HG03045 (cell line): ENCODE measurements around the gene BEND6.

ENCODE experiments used
- ATAC-seq: cut with Tn5 transposase; IDR thresholded peaks from one replicate; pipeline ENCODE4 v1.9.1; 2021; ENCODE audit warnings: mild to moderate bottlenecking, moderate library complexity; ENCODE audit not compliant: unreplicated experiment

Gene BEND6

GRCh38 chr6:56940463-56940862, 14.4 kb upstream of the BEND6 start:
- ATAC-seq: no peak

GRCh38 chr6:56940977-56941376, 13.9 kb upstream of the BEND6 start:
- no peak for ATAC-seq

DNA sequence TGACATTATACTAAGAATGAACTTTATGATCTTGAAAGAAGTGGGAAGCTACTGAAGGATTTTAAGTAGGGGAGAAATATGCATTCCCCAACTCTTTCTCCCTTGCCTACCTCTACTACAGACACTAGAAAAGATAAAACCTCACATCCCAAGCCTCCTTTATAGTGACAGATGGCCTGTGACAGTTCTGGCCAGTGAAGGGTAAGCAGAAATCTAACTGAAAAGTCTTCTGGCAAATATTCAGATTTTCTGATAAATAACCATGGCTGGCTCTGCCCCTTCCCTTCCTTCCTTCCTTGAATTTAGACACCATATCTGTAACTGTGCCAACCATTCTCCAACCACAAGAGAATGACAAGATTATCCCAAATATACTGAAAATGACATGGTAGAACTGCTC, 10.2 kb upstream of the BEND6 start:
- no peak for ATAC-seq

GRCh38 chr6:56946368-56946767, 8.5 kb upstream of the BEND6 start:
- no peak for ATAC-seq

GRCh38 chr6:56947924-56948323, 7.0 kb upstream of the BEND6 start:
- no peak for ATAC-seq

DNA sequence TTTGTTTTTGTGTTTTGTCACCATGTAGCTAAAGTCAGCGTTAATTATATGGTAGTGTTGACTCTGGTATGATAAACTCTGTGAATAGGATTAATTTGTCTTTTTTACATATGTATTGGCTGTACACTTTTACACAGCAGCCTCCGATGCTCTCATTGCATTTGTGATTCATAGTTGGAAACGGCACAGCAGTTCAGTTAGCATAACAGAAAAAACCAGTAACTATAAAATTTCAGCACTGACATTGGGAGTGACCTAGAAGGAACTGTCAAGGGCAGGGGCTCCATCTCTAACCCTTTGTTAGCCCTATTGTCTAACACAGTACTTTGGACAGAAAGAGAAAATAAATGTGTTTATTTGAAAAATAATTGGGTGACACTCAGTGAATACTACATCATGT, 5.6 kb upstream of the BEND6 start:
- ATAC-seq: no peak

DNA sequence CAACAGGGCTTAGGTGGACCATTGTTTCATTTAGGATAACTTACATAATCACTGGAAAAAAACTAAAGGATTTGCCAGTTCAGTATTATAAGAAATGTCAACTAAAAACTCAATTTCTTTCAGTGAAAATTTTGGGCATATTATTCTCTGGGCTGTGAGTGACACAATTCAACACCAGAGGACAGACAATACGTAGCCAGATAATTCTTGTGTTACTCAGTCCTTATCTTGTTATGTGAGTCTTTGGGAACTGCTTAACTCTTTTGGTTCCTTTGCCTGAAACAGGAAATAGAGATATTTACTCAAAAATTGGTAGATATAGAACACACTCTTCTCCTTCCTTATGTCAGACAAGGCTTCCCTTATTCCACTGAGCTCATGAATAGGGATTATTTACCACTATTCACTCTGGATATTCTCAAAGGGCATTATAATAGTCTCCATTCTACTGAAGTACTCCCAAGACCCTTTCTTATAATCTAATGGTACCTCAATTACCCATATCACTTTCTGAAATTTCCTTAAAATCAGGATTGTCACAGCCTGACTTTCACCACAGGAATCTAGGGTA, 4.9 kb upstream of the BEND6 start:
- ATAC-seq: no peak

DNA sequence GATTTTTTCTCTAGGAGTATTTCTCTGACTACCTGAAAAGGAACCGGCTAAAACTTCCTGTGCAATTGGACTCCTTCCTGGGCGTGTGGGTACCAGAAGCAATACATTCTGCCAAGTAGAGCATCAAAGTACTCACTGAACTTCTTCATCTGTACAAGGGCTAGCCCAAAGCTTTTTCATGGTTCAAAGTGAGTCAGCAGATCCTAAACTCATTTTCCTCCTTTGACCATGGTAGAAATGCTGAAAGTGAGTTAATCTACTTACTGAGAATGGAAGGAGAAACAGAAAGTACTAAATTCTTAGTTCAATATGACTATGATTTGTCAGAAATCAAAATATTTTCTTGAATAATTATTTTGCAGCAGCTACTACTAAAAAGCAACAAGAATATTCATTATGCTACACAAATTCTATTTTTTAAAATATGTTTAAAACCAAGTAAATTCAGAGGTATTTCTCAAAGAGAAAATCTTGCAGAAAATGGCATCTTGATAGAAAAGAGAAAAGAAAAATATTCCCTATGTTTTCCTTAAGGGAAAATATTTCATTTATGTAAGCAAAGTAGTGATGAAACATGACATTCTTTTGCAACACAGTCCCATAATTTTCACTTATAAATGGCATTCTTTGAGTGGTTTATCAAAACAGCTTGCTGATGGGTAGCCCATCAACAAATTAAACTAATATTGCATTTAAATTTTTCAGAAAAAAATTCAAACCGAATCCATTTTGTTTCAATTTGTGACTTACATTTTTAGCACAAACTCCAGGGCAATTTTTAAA, 3.7 kb upstream of the BEND6 start:
- no peak for ATAC-seq

- ATAC-seq: no peak
Observed at GRCh38 chr6:56953597-56954402, 1.1 kb upstream of the BEND6 start.

DNA sequence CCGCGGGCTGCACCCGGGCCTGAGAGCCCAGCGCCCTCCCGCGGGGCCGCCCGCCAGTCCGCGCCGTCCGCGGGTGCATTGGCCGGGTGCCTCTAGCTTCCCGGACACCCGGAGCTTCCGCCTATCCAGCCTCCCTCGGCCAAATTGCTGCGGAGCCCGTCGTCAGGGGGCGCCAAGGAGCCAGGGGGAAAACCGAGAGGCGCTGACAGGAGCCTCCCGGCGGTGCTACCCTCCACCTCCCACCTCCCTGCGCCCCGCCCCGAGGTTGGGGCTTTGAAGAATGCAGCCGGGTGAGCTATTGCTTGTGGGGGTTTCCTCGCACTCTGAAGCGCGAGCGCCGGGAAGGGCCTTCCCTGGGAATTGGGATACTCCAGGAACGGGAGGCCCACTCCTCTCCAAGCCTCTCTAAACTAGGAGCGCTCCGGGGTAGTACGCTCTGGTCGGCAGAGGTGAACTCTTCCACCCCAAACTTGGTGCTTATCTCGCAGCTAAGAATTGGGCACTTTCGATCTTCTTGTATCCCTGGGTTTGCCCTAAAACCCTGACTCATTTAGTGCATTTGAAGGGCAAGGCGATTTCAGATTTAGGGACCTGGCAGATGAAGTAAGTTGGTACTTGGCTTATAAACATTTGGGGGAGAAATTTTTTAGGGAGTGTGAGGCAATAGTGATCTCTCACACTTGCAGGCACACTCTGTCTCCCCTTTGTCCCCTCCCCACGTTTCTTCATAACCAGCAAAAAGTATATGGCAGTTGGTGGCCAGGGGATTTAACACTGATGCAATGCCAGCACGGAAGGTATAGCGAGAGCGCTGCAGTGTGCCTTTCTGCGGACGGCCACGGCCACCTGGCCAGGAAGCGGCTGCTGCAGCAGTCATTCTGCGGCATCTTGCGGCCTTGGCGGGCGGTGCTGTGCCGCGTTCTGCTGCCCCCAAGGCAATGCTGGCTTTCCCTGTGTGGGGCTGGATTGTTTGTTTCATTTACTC, 556 bp downstream of the BEND6 start:
- peak; percentile 74 for ATAC-seq

DNA sequence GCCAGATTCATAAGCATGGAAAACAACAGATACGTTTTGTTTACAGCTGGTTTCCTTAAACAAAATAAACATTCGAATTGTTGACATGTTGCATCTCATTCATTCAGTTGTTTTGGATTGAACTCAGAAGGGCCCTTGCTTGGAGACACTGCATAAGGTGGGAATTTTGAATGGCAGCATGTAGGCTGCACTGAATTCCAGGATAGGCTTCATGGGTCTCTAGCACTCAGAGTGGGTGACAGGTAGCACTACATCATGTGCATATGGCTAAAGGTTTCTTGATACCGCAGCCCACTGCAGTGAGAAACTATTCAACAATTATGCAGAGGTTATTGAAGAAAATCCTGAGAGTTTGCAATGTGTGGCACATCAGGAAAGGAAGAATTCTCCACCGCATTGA, 1.6 kb downstream of the BEND6 start:
- no peak for ATAC-seq

GRCh38 chr6:56957856-56958255, 2.9 kb downstream of the BEND6 start:
- ATAC-seq: no peak

- ATAC-seq: no peak
Observed at GRCh38 chr6:56958481-56958880, 3.6 kb downstream of the BEND6 start.

DNA sequence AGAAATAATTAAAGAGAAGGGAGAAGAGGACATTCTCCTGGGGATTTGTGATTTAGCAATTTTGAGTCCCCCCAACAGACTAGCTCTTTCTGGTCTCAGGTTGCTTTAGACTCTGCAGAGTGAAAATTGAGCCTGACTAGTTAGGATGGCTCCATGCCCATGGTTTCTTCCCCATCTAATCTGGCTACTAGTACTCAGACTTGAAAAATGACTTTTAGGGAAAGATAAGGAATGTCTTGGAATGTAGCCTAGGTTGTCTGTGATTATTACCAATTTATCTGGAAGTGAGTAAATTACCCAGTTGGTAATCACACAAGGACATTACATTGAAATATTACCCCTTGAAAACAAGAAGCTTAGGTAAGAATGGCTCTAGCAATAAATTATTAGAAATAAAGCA, 4.2 kb downstream of the BEND6 start:
- ATAC-seq: no peak

GRCh38 chr6:56959938-56960337, 5.0 kb downstream of the BEND6 start:
- ATAC-seq: no peak

- ATAC-seq: no peak
Observed at GRCh38 chr6:56961151-56961550, 6.2 kb downstream of the BEND6 start.

DNA sequence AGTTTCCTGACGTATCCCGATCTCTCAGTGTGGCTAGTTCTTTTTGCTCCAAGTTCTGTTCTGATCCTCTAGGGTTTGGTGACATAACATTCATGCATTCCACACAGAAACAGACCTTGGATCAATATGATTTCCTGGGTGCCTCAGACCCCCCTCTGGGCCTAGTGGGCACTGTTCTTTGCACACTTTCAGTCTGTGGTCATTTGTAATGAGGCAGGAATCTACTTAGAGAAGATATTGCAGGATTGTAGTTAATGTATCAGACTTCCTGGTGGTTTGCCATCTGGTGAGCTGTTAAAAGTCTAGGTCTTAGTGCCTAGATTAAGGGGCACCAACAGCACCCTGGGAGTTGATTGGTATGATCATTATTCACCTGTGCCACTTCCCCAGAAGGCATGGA, 7.5 kb downstream of the BEND6 start:
- ATAC-seq: no peak

DNA sequence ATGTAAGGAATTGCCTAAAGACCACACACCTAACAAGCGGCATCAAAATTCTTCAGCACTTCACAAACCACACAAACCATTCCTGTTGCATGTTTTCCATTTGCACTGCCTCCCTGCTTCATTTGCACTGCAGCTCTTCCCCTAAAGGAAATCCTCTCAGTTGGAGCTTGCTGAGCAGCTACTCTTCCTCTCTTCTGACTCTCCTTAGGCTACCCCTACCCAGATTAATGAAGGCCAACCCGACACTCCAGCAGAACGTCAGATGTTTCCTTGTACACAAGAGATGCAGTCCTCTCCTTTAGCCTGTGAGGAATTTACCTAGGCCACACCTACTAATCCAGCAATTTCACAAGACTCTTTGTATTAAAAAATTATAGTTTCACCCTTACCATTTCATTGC, 8.1 kb downstream of the BEND6 start:
- no peak for ATAC-seq

DNA sequence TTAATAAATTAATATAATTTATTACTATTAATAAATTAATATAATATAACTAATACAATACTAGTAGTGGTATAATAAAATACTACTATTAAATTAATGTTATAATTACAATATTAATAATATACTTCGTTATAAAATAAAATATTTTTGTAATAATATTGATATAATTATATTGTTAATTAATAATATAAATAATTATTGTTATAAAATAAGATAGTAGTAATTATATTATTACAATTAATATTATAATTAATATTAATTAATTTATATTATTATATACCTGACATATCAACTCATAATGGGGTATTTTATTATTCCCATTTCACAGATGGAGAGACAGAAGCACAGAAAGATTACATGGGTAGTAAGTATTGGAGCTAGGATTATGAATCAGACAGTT, 8.9 kb downstream of the BEND6 start:
- ATAC-seq: no peak

GRCh38 chr6:56965126-56965525, 10.2 kb downstream of the BEND6 start:
- no peak for ATAC-seq

- no peak for ATAC-seq
Observed at GRCh38 chr6:56970849-56971248, 15.9 kb downstream of the BEND6 start.
